ENCODE results near the gene CBLIF. TPM values are rescaled to one million over a fixed set of nuclear protein-coding genes. Genes with fewer than 3 reads are reported as not detected.

CBLIF gene
- total and polyA plus RNA-seq, 2 of the 13 experiments (the other 11 are each of a cell fraction or from before 2014, with no cell fraction given), result not detected

- intact Hi-C loops (cut with micrococcal nuclease; ENCODE audit: unreplicated experiment), result no loop called here
Measured at GRCh38 chr11:59867946-59868345, 22.6 kb upstream of the CBLIF start.

DNA sequence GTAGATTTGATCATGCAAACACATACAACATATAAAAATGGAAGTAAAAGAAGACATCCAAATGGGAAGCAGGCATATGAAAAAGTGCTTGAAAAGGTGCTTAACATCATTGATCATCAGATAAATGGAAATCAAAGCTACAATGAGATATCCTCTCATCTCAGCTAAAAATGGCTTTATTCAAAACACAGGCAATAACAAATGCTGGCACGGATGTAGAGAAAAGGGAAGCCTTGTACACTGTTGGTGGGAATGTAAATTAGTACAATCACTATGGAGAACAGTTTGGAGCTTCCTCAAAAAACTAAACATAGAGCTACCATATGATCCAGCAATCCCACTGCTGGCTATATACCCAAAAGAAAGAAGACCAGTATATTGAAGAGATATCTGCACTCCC lies 21.5 kb upstream of the CBLIF start:
- no peak for FAIRE-seq
- H3K27ac ChIP-seq (ENCODE audit: extremely low read length, insufficient read depth, low read length), result no peak overlapping the region
- in situ Hi-C loops (cut with HindIII; ENCODE audit: extremely low pct_ligation_motif_present, low pct_unique_long_range_greater_than_20kb) (no loop called here), intact Hi-C loops (cut with micrococcal nuclease; ENCODE audit: unreplicated experiment) (no loop called here)
- no peak overlapping the region for H3K9ac ChIP-seq (ENCODE audit: insufficient read depth, low read depth, low read length)
- BruUV-seq (replicated peaks), result no TSS peak
- no peak for DNase-seq (ENCODE audit: low spot score)
- no peaks in the 10 kb centered on the region for H4K20me1 ChIP-seq (ENCODE audit: insufficient read depth, low read length)
- no peaks in the 10 kb centered on the region for H3K9me3 ChIP-seq (ENCODE audit: low read length)
- H3K27me3 ChIP-seq (ENCODE audit: control insufficient read depth in 1 of 2, insufficient read depth in 2 of 2, low read length in 2 of 2), result no peaks in the 10 kb centered on the region
- no peak overlapping the region for H2AFZ ChIP-seq (ENCODE audit: low read length)
- POLR2A ChIA-PET, result no interaction called here
- CTCF ChIA-PET (ENCODE audit: low intra/inter-chr PET ratio, low total read pairs), result no interaction called here
- WGBS (ENCODE audit: low lambda C conversion rate), result 0% methylated on average over 1 of the region's 1 CpG
- H3K4me1 ChIP-seq (ENCODE audit: insufficient read depth, low read length), result no peaks in the 10 kb centered on the region
- no peak overlapping the region for H3K4me2 ChIP-seq (ENCODE audit: low read depth, low read length)
- ATAC-seq, result no peak
- no peaks in the 10 kb centered on the region for H3K79me2 ChIP-seq (ENCODE audit: insufficient read depth, low read length)
- no peaks in the 10 kb centered on the region for H3K36me3 ChIP-seq (replicated peaks in 1 of 2; ENCODE audit: control insufficient read depth in 1 of 2, insufficient read depth in 2 of 2, low read length in 2 of 2)
- TF ChIP-seq ZHX1 (CRISPR knock-in tag; IDR thresholded peaks at IDR 0.05; ENCODE audit: low read depth) (no peak), GTF3A (CRISPR knock-in tag; conservative IDR thresholded peaks at IDR 0.05) (no peak), ZNF468 (CRISPR knock-in tag; IDR thresholded peaks at IDR 0.05) (no peak), ZNF616 (CRISPR knock-in tag; IDR thresholded peaks at IDR 0.05; ENCODE audit: low read depth) (no peak)
- TF ChIP-seq, protein P1, sequence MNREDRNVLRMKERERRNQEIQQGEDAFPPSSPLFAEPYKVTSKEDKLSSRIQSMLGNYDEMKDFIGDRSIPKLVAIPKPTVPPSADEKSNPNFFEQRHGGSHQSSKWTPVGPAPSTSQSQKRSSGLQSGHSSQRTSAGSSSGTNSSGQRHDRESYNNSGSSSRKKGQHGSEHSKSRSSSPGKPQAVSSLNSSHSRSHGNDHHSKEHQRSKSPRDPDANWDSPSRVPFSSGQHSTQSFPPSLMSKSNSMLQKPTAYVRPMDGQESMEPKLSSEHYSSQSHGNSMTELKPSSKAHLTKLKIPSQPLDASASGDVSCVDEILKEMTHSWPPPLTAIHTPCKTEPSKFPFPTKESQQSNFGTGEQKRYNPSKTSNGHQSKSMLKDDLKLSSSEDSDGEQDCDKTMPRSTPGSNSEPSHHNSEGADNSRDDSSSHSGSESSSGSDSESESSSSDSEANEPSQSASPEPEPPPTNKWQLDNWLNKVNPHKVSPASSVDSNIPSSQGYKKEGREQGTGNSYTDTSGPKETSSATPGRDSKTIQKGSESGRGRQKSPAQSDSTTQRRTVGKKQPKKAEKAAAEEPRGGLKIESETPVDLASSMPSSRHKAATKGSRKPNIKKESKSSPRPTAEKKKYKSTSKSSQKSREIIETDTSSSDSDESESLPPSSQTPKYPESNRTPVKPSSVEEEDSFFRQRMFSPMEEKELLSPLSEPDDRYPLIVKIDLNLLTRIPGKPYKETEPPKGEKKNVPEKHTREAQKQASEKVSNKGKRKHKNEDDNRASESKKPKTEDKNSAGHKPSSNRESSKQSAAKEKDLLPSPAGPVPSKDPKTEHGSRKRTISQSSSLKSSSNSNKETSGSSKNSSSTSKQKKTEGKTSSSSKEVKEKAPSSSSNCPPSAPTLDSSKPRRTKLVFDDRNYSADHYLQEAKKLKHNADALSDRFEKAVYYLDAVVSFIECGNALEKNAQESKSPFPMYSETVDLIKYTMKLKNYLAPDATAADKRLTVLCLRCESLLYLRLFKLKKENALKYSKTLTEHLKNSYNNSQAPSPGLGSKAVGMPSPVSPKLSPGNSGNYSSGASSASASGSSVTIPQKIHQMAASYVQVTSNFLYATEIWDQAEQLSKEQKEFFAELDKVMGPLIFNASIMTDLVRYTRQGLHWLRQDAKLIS (CRISPR knock-in tag; IDR thresholded peaks at IDR 0.05), result no peak
- no peak overlapping the region for H3K4me3 ChIP-seq (replicated peaks in 1 of 3; ENCODE audit: insufficient read depth in 1 of 3, low read depth in 2 of 3, low read length in 3 of 3)

More at GRCh38 chr11:59867946-59868345, 22.6 kb upstream of the CBLIF start:
- Histone ChIP-seq H2AFZ (ENCODE audit: low read length) (no peak overlapping the region), H3K27ac (ENCODE audit: extremely low read length, insufficient read depth, low read length) (no peak overlapping the region), H3K36me3 (replicated peaks in 1 of 2; ENCODE audit: control insufficient read depth in 1 of 2, insufficient read depth in 2 of 2, low read length in 2 of 2) (no peaks in the 10 kb centered on the region), H3K9me3 (ENCODE audit: low read length) (no peaks in the 10 kb centered on the region), H4K20me1 (ENCODE audit: insufficient read depth, low read length) (no peaks in the 10 kb centered on the region), H3K4me3 (replicated peaks in 1 of 3; ENCODE audit: insufficient read depth in 1 of 3, low read depth in 2 of 3, low read length in 3 of 3) (no peak overlapping the region), H3K9ac (ENCODE audit: insufficient read depth, low read depth, low read length) (no peak overlapping the region), H3K27me3 (ENCODE audit: control insufficient read depth in 1 of 2, insufficient read depth in 2 of 2, low read length in 2 of 2) (no peaks in the 10 kb centered on the region), H3K4me2 (ENCODE audit: low read depth, low read length) (no peak overlapping the region), H3K4me1 (ENCODE audit: insufficient read depth, low read length) (no peaks in the 10 kb centered on the region), H3K79me2 (ENCODE audit: insufficient read depth, low read length) (no peaks in the 10 kb centered on the region)
- DNase-seq (ENCODE audit: low spot score) (no peak), ATAC-seq (no peak), FAIRE-seq (no peak)
- in situ Hi-C loops (cut with HindIII; ENCODE audit: extremely low pct_ligation_motif_present, low pct_unique_long_range_greater_than_20kb), result no loop called here
- WGBS (ENCODE audit: low lambda C conversion rate), result 43% methylated on average over 2 of the region's 2 CpGs
- CTCF ChIA-PET (ENCODE audit: low intra/inter-chr PET ratio, low total read pairs), result no interaction called here
- POLR2A ChIA-PET, result no interaction called here
- no TSS peak for BruUV-seq (replicated peaks)
- TF ChIP-seq NFYB (CRISPR knock-in tag; IDR thresholded peaks at IDR 0.05) (no peak), ZNF703 (CRISPR knock-in tag; IDR thresholded peaks at IDR 0.05; ENCODE audit: borderline replicate concordance) (no peak), THYN1 (CRISPR knock-in tag; IDR thresholded peaks at IDR 0.05; ENCODE audit: borderline replicate concordance, low read depth) (no peak), ZNF367 (CRISPR knock-in tag; IDR thresholded peaks at IDR 0.05; ENCODE audit: borderline replicate concordance) (no peak), SALL2 (CRISPR knock-in tag; IDR thresholded peaks at IDR 0.05) (no peak), TEAD2 (CRISPR knock-in tag; IDR thresholded peaks at IDR 0.05) (no peak), HIVEP1 (CRISPR knock-in tag; IDR thresholded peaks at IDR 0.05) (no peak), ZNF143 (CRISPR knock-in tag; IDR thresholded peaks at IDR 0.05) (no peak), BRCA1 (CRISPR knock-in tag; IDR thresholded peaks at IDR 0.05) (no peak), TBX2 (CRISPR knock-in tag; IDR thresholded peaks at IDR 0.05; ENCODE audit: borderline replicate concordance) (no peak), TCF7 (IDR thresholded peaks at IDR 0.05; ENCODE audit: low read depth) (no peak), GFI1 (CRISPR knock-in tag; IDR thresholded peaks at IDR 0.05; ENCODE audit: borderline replicate concordance) (no peak), POLR2G (IDR thresholded peaks at IDR 0.05; ENCODE audit: low read depth, low read length) (no peak)
